GDM1 (cell line): ENCODE data around the gene NTHL1.
"Not testable (repeated sequence)": the region's sequence is repeated elsewhere in the genome, so short reads cannot be mapped to it uniquely, and the experiment has no call there.

Experiments used
- DNase-seq: peaks from one replicate; lab custom pipeline; 2025; lab: John Stamatoyannopoulos, UW

NTHL1 gene

DNA sequence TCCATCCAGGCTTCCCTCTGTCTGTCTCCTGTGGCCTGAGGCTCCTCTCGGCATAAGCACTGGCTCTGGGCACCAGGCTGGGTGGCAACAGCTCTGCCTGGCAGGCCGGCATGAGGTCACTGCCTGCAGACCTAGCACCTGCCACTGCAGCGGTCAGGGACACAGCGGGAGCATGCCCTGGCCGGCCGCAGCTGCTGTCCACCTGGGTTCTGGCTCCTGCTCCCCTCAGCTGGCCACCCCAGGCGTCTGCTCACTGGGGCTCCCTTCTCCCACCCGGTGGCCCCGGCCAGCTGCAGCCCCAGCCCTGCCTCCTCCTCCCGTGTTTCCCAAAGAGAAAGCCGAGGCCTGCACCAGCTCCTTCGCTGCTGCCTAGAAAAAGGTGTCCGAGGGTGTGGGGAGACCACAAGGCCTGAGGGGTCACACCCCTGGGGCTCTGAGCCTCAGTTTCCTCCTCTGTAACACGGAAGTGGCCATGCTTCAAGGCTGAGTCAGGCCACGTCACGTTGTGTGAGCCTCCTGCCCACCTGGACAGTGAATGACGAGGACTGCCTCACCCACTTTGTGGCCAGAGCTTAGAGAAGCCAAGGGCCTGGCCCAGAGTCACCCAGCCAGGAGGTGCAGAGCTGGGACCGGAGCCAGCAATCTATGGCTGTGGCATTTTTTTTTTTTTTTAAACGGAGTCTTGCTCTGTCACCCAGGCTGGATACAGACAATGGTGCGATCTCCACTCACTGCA is 6.7 kb downstream of the NTHL1 start:
- DNase-seq, result no peak

DNA sequence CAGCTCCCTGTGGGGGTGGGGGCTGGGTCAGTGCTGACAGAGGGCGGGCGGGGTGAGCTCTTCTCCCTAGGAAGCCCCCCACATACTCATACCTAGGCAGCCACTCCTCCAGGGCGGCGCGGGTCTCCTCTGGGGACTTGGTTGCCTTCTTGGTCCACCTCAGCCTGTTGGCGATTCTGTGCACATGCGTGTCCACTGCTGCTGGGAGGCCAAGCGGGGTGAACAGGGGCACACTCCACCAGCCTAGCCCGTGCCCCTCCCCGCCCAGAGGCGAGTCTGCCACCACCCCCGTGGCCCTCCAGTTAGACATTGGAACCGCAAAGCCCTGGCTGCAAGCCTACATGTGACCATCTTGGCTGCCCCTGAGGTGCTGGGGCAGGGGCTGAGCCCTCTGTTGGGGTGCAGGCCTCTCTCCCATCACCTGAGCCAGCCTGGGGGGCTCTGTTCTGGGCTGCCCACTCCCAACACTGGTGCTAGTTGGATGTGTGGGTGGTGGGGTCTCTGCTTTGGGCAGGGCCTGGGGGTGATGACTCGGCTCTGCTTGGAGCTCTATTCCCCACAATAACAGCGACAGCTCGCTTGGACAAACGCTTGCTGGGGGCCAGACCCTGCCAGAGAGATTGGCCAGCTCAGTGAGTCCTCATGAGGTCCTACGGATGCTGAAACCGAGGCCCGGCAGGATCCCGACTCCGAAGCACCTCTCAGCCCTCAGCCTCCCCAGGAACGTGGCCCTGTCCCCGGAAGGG is 7.4 kb downstream of the NTHL1 start:
- no peak for DNase-seq

DNA sequence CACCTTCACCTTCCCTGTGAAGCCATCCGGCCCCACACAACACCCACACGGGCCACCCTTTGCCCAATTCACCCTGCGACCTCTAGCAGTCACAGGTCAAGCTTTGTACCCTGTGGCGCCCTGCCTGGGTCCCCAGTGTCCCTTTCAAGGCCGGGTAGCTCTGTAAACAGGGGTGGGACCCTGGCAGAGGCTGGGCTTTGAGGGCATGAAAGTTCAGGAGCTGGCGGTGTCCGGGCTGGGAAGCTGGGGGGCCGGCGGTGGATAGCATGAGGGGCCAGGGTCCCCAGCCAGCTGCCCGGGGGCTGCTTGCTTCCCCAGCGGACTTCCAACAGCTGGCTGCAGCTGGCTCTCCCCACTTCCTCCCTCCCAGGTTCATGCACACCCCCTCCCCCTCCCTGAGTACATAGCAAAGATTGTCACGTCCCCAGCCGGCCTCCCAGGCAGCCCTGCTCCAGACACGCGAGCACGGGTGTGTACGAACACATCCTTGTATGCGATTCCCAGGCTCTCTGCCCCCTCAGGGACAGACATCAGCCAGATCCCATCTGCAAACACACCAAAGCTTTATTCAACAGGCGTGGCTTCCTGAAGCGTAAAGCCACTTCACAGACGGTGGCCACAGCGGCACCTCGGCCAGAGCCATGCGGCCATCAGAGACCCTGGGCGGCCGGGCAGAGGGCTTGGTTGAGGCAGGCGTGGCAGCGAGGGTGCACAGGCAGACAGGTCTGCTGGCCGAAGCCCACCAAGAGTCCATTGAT is 8.2 kb downstream of the NTHL1 start:
- DNase-seq, result no peak

DNA sequence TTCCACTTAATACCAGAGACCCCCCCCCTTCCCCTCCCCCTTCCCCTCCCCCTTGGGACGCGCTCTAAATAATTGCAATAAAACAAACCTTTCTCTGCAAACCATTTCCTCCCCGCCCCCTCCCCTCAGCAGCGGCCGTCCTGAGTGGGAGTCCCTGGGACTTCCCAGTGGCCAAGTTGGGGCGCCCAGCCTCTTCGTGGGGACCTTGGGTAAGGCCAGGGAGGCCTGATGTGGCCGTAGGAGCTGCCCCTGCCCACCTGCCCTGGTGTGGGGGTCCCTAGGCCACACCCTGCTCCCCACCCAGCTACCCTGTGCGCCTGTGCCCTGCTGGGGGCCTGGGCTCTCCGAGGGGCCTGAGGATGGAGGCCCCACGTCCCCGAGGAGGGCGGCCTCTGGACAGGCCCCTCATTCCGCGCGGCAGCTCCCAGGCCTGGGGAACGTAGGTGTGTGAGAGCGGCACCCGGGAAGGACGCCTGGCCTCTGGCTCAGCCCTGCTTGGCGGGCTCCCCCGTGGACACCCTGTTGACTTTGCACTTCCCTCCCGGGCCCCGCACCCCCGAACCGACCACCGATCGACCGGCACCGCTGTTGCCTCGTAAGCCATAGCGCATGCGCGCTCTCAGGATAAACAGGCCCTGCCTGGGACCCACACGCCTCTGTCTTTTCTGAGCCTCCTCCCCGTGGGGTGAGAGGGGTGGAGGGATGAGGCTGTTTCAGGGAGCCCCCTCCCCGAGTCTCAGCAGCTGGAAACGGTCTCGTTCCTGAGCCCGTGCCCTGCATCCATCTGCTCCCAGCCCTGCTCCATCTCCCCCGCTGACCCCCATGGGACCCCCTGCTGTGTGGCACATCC is 9.0 kb downstream of the NTHL1 start:
- no peak for DNase-seq

DNA sequence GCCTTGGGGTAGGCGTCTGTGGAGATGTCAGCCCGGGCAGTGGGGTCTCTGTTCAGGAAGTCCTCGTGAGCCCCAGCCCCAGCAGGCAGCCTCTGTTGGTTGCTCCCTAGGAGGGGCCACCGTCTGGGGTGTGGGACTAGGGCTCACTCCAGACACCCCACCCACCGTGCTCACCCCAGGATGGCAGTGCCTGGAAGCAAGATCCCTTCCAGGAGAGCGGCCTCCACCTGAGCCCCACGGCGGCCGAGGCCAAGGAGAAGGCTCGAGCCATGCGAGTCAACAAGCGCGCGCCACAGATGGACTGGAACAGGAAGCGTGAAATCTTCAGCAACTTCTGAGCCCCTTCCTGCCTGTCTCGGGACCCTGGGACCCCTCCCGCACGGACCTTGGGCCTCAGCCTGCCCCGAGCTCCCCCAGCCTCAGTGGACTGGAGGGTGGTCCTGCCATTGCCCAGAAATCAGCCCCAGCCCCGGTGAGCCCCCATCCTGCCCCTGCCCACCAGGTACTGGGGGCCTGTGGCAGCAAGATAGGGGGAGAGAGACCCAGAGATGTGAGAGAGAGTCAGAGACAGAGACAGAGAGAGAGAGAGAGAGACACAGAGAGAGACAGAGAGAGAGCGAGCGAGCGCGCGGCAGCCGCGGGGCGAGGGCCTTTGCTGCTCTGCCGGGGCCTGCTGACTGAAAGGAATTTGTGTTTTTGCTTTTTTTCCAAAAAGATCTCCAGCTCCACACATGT is 9.8 kb downstream of the NTHL1 start:
- DNase-seq, result no peak

DNA sequence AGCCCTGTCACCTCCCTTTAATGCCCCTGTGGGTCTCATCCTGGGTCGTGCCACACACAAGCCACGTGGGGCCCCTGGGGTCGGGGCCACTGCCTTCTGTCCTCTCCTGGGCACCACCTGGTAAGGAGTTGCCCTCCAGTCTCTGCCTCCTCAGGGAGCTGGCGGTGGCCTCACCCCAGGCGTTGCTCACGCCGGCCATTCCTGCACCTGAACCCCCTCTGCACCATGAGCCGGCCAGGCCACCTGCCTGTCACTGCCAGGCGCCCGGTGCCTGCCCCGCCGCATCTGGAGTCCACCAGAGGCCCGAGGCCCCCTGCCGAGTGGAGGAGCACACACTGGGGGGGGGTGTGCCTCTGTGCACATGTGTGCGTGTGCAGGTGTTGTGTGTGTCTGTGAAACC is 10.5 kb downstream of the NTHL1 start:
- DNase-seq, result no peak

DNA sequence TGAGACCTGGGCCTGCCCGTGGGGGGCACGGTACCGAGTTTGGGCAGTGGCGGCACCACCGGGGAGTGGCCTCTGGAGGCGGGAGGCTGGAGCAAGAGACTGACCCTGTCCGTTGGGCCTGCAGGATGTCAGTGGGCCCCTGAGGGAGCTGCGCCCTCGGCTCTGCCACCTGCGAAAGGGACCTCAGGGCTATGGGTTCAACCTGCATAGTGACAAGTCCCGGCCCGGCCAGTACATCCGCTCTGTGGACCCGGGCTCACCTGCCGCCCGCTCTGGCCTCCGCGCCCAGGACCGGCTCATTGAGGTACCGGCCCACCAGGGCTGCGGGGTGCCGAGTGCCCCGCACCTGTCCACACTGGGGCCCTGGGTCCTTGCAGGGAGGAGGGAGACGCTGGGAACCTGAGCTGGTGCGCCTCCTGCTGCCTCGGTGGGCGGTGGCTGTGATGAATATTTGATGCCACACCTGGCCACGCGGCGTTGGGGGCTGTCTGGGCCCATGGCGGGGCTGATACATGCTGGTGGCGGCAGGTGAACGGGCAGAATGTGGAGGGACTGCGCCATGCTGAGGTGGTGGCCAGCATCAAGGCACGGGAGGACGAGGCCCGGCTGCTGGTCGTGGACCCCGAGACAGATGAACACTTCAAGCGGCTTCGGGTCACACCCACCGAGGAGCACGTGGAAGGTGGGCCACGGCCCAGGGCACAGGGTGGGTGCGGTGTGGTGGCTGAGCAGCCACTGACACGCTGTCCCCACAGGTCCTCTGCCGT is 11.3 kb downstream of the NTHL1 start:
- DNase-seq, result no peak

DNA sequence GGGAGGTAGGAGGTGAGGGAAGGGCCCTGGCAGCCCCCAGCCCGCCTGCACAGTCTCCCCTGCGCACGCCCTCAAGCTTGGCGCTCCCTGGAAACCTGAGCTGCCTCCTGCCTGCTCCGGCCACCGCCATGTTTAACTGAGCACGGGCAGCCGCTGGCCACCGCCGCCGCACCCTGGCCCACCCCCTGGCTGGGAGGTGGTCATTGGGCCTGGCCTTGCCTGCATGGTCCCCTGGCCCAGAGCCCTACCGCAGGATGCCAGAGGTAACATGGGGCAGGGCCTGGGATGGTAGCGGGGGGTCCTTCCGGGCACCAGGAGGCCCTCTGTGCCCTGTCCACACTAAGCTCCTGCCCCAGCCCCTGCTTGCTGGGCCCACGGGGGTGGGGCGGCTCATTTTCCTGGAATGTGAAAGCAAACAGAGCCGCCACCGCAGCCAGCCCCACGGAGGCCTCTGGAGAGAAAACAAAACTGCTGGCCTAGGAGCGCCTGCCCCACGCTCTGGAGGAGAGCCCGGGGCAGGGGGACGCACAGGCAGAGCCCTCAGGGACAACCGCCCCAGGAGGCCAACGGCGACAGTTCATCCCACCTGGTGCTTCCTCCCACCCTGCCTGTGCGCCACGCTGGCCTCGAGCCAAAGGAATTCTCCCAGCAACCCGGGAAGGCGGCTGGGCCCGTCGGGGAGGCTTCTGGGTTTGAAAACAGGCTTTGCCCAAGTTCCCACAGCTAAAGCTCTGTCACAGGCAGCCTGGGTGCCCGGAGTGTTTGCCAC is 12.0 kb downstream of the NTHL1 start:
- no peak for DNase-seq

DNA sequence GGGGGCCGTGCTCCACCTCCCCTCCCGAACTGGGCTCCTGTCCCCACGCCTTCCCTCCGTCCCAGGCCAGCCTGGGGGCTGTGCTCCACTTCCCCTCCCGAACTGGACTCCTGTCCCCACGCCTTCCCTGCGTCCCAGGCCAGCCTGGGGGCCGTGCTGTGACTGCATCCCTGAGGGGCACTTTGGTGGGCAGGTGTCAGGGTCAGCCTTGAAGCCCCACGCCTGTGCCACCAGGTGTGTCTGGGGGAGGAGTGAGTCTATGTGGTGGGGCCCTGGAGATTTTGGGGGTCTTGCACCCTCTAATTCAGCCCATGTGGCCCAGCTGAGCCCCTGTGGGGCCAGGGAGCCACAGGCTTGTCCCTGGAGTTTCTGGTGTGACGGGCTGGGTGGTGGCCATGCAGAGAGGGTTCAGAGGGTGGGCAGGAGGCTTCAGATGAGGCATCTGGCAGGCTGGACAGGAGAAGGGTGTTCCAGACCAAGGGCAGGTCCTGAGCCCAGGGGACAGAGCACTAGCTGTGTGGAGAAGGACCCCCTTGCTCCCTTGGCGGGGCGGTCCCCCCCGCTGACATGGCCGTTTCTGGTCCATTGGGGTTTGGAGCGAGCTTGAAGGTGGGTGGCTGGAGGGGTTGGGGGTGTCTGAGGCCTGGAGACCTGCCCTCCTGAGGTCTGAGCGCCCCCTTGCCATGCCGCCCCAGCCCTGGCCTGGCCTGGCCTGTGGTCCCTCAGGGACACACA is 12.8 kb downstream of the NTHL1 start:
- DNase-seq, result no peak

DNA sequence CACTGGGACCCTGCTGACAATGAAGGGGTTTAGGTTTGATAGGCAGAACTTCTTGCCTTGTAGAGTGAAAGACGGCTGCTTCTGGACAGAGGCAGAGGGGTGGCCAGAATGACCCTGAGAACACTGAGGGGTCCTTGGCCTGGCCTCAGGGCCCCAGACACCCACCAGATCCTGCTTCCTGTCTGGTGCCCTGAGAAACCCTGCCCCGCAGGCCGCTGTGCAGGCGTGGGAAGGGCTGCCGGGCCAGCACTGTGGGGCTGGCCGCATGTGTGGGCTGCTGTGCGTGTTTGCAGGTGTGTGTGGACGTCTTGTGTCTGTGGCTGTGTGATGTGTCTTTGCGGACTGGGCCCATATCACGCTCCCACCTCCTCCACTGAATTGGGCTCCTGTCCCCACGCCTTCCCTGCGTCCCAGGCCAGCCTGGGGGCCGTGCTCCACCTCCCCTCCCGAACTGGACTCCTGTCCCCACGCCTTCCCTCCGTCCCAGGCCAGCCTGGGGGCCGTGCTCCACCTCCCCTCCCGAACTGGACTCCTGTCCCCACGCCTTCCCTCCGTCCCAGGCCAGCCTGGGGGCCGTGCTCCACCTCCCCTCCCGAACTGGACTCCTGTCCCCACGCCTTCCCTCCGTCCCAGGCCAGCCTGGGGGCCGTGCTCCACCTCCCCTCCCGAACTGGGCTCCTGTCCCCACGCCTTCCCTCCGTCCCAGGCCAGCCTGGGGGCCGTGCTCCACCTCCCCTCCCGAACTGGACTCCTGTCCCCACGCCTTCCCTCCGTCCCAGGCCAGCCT is 13.5 kb downstream of the NTHL1 start:
- DNase-seq, result not testable (repeated sequence)

DNA sequence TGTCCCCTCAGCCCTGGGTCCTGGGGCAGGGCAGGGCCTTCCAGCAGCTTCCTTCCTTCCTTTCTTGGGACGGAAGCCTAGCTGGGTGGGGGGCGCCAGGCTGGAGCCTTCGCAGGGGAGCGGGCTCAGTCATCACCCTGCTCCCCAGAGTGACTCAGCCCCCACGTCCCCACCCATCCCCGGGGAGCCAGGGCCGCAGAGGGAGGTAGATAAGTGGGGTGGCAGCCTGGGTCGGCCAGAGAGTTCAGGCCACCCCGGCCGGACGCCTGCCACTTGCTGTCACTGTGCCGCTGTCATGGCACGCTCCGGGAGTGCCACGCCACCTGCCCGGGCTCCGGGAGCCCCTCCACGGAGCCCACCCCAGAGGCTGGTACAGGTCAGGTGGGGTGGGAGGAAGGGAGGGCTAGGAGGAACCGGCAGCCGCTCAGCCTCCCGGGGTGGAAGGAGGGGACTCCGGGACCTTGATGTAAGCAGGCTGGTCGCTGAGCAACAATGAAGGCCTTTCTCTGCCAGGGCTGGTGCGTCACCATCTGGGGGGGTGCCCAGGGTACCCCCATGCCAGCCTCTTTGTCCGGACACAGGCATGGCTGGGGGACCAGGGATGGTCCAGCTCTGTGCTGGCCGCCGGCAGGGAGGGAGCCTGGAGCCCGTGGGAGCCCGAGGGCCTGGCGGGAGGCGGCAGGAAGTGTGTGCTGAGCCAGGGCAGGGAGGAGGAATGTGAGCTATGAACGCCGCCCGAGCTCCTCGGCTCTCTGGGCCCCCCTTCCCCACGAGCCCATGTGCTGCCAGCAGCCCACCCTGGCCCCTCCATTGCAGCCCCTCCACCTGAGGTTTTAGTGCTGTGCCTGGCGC is 14.4 kb downstream of the NTHL1 start:
- DNase-seq, result no peak

DNA sequence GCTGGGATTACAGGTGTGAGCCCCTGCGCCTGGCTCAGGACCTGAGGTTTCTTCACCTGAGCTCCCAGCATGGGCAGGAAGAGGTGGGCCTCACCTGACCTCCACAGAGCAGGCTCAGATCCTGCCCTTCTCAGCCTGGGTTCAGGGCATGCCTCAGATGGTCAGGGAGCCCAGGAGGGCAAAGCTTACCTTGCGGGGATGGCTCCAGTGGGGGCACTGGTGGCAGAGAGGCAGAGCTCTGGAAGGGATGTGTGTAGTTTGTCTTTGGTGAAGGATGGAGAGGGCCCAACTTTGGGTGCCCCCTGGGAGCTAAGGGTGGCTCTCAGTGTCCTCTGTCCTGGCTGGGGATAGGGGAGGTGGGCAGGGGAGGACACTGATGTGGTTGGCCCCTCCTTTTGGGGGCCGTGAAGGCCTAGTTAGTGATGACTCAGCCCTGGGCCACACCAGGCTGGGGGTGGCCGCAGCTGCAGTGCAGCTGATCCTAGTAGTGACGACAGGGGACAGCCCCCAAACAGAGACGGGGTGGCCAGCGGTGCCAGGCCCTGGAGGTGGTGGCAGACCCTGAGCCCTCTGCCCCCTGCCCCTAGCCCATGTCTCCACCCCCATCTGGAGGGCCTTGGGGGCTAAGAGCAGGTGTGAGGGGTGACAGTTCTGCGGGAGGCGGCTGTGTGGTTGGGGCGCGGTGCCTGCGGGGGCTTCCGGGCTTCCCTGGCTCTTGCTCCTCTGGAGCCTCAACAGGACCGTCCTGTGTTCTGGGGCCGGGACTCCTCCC is 15.2 kb downstream of the NTHL1 start:
- no peak for DNase-seq

DNA sequence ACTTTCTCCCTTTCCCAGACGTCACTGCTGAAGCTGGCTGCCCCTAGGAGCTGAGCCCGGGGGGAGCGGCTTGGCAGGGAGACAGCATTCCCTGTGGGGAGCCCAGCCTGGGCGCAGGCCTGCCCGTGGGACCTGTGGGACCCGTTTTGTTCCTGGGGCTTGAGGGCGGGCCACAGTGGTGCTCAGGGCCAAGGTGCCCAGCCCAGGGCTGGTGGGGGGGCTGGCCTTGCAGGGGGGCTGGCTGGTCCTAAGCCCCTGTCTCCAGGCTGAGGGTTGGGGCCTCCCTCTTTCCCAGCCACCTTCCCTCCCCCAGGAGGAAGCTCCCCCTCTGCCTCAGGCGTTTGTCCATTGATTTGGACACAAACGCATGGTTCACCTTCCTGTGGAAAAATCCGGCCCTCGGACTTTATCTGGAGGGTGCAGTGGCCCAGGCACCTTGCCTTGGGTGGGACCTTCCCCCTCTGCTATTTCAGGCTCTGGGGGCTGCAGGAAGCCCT is 16.5 kb downstream of the NTHL1 start:
- no peak for DNase-seq

DNA sequence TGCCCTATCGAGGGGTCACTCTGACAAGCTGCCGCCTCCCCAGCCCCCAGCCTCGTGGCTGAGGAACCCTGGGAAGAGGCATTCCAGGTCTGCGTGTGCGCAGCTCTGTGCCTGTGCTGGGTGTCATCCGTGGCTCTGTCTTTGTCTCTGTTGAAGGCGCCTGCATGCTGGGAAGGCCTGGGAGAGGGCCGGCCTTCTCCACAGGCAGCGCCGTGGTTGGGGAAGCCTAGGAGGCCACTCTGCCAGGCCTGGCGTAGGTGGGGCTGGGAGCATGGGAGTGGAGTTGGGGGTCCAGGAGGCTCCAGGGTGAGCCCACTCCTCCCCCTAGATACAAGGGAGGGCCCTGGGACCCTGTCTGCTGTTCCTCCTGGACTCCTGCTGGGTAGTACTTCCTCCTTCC is 17.6 kb downstream of the NTHL1 start:
- DNase-seq, result no peak

DNA sequence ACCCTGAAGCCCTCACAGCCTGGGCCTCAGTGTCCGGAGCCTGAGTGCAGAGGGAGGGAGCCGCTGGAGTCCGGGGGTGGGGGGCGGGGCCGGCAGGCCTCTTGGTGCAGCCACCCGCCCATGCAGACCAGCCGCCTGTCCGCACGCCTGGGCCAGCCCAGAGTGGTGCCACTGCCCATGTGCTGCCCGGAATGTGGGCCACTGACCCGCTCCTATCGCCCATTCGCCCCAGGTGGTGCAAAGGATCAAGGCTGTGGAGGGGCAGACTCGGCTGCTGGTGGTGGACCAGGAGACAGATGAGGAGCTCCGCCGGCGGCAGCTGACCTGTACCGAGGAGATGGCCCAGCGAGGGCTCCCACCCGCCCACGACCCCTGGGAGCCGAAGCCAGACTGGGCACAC is 18.3 kb downstream of the NTHL1 start:
- no peak for DNase-seq

DNA sequence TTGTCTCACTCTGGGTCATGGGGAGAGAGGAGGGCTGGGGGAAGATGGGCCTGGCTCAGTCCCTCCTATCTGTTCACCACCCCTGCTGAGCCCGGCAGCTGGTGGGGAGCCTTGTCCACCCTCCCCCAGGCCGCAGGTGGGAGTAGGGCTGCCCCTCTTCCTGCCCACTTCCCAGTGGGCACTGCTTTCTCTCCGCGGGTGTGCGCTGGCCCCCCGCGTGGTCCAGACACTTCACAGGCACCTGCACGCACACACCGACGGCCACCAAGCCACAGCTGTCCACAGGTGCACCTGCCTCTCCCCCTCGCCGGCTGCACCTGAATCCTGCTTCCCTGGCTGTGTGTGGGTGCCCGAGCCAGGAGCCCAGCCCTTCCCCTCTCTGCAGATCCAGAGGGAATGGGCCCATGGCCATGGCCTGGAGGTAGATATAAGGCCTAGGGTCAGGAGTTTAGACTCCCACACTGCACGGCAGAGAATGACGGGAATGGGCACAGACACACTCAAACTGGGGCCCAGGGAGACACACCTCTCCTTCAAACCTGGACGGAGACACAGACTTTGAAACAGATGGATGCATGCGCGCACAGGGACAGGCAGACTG is 18.9 kb downstream of the NTHL1 start:
- no peak for DNase-seq
